Measurements from ENCODE around the gene C1GALT1. TPM values are rescaled to one million over a fixed set of nuclear protein-coding genes. Genes with fewer than 3 reads are reported as not detected.

The C1GALT1 gene
- total RNA-seq, 1 experiment from 2014 or later, result 97.0 TPM

- Mint-ChIP-seq H3K27ac (ENCODE audit: unreplicated experiment) (no peak overlapping the region), H3K9me3 (ENCODE audit: low read depth, unreplicated experiment) (peaks cover 7% of the 10 kb centered on the region), H3K4me1 (ENCODE audit: low read depth, unreplicated experiment) (peaks cover 14% of the 10 kb centered on the region), H3K36me3 (ENCODE audit: insufficient read depth, unreplicated experiment) (no peaks in the 10 kb centered on the region), H3K4me3 (ENCODE audit: low read depth, unreplicated experiment) (no peak overlapping the region), H3K27me3 (ENCODE audit: unreplicated experiment) (no peaks in the 10 kb centered on the region)
- no peak for DNase-seq
- BruUV-seq (replicated peaks), result no TSS peak
- TF ChIP-seq CTCF (IDR thresholded peaks at IDR 0.05; ENCODE audit: unreplicated experiment), result no peak
- CTCF ChIA-PET, result no interaction called here
- intact Hi-C loops (cut with micrococcal nuclease; ENCODE audit: unreplicated experiment), result no loop called here
Measured at GRCh38 chr7:7156663-7157062, 25.7 kb upstream of the C1GALT1 start.

- CTCF ChIA-PET, result interaction anchor here (1.0 kb wide), 1 partner anchor 11 kb away, joined by 3 read pairs; no protein-coding TSS in a partner anchor
- DNase-seq, result peak; percentile 15
- BruUV-seq (replicated peaks), result no TSS peak
- H3K36me3 Mint-ChIP-seq (ENCODE audit: insufficient read depth, unreplicated experiment), result no peaks in the 10 kb centered on the region
- no peak overlapping the region for H3K27ac Mint-ChIP-seq (ENCODE audit: unreplicated experiment)
- H3K4me1 Mint-ChIP-seq (ENCODE audit: low read depth, unreplicated experiment), result peaks cover 14% of the 10 kb centered on the region
- no peak overlapping the region for H3K4me3 Mint-ChIP-seq (ENCODE audit: low read depth, unreplicated experiment)
- no peaks in the 10 kb centered on the region for H3K27me3 Mint-ChIP-seq (ENCODE audit: unreplicated experiment)
- H3K9me3 Mint-ChIP-seq (ENCODE audit: low read depth, unreplicated experiment), result peaks cover 7% of the 10 kb centered on the region
- intact Hi-C loops (cut with micrococcal nuclease; ENCODE audit: unreplicated experiment), result no loop called here
- no peak for TF ChIP-seq CTCF (IDR thresholded peaks at IDR 0.05; ENCODE audit: unreplicated experiment)
Measured at GRCh38 chr7:7157177-7157886, 25.0 kb upstream of the C1GALT1 start.

- no TSS peak for BruUV-seq (replicated peaks)
- Mint-ChIP-seq H3K4me1 (ENCODE audit: low read depth, unreplicated experiment) (peaks cover 14% of the 10 kb centered on the region), H3K4me3 (ENCODE audit: low read depth, unreplicated experiment) (no peak overlapping the region), H3K27ac (ENCODE audit: unreplicated experiment) (no peak overlapping the region), H3K27me3 (ENCODE audit: unreplicated experiment) (no peaks in the 10 kb centered on the region), H3K36me3 (ENCODE audit: insufficient read depth, unreplicated experiment) (no peaks in the 10 kb centered on the region), H3K9me3 (ENCODE audit: low read depth, unreplicated experiment) (peaks cover 7% of the 10 kb centered on the region)
- intact Hi-C loops (cut with micrococcal nuclease; ENCODE audit: unreplicated experiment), result no loop called here
- no peak for TF ChIP-seq CTCF (IDR thresholded peaks at IDR 0.05; ENCODE audit: unreplicated experiment)
- DNase-seq, result no peak
- CTCF ChIA-PET, result interaction anchor here (1.0 kb wide), 1 partner anchor 12 kb away, joined by 3 read pairs; no protein-coding TSS in a partner anchor
Measured at GRCh38 chr7:7157887-7158271, 24.5 kb upstream of the C1GALT1 start.

GRCh38 chr7:7159063-7159658 lies 23.2 kb upstream of the C1GALT1 start:
- DNase-seq, result no peak

More at GRCh38 chr7:7159063-7159658, 23.2 kb upstream of the C1GALT1 start:
- intact Hi-C loops (cut with micrococcal nuclease; ENCODE audit: unreplicated experiment), result no loop called here
- BruUV-seq (replicated peaks), result no TSS peak
- no peaks in the 10 kb centered on the region for H3K27me3 Mint-ChIP-seq (ENCODE audit: unreplicated experiment)
- H3K4me3 Mint-ChIP-seq (ENCODE audit: low read depth, unreplicated experiment), result no peak overlapping the region
- CTCF ChIA-PET, result no interaction called here
- H3K36me3 Mint-ChIP-seq (ENCODE audit: insufficient read depth, unreplicated experiment), result no peaks in the 10 kb centered on the region
- H3K27ac Mint-ChIP-seq (ENCODE audit: unreplicated experiment), result no peak overlapping the region
- peaks cover 14% of the 10 kb centered on the region for H3K4me1 Mint-ChIP-seq (ENCODE audit: low read depth, unreplicated experiment)
- H3K9me3 Mint-ChIP-seq (ENCODE audit: low read depth, unreplicated experiment), result peaks cover 7% of the 10 kb centered on the region
- no peak for TF ChIP-seq CTCF (IDR thresholded peaks at IDR 0.05; ENCODE audit: unreplicated experiment)

Data from Calu3 (cell line).